ENCODE results near the gene KIF1A.

Gene KIF1A

GRCh38 chr2:240762971-240763370, 57.0 kb downstream of the KIF1A start:
- DNase-seq (ENCODE audit: low read depth): no peak

DNA sequence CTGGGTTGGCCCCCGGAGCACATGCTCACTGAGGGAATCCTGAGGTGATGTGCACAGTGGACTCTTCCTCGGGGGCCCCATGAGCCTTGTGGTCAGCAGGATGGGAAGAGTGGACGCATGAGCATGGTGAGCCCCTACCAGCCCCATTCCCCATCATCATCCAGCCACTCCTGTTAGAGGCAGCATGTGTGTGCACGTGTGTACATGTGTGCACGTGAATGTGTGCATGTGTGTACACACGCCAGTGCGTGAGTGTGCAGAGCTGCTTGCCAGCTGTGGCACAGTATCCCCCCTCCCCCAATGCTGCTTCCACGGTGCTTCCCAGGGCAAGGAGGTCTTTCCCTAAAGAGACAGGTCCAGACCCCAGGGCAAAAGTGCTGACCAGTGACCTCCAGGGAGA, 57.8 kb downstream of the KIF1A start:
- DNase-seq (ENCODE audit: low read depth): no peak

DNA sequence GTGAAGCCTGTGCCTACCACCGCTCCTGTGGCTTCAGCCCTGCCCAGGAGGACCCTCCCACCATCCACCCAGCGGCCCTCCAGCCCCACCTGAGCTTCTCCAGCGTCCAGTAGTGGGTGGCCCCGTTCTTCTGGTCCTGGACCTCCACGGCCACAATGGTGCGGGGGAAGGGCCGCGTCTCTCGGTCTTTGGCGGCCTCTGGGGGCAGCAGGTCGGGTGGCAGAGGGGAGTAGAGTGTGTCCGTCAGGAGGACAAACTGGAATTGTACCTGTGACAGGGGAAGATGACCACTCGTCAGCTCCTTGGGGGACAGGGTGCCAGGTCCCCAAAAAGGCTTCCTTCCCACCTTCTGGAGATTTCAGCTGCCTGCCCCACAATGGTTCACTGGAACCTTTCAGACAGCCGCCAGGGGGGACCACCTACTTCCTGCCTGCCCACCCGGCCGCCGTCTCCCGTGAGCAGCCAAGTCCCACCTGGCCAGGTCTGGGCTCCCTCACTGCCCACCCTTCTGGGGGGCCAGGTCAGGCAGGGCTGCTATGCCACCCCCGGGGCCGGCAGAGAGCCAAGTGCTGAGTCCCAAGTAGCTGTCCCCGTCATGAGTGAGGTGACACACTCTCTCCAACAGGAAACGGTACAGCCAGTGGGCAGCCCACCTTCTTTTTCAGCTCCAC, 59.3 kb downstream of the KIF1A start:
- DNase-seq (ENCODE audit: low read depth): no peak

DNA sequence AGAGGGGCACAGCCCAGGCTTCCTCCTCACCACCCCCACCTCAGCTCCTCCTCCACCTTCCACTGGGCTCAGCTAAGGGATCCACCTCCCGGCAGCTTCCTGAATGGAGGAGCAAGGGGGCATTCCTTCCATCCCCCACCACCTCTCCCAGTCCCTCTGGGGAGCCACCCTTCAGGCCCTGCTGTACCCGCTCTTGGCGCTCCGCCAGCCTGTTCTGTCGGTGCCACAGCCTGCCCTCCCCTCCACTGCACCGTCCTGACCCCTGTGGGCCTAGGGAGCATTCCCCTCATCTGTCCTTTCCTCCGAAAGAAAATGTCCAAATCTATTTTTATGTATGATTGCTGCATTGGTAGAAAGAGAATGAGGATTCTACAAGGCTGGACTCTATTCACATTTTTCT, 59.9 kb downstream of the KIF1A start:
- DNase-seq (ENCODE audit: low read depth): no peak

- no peak for DNase-seq (ENCODE audit: low read depth)
Observed at GRCh38 chr2:240759459-240759858, 60.6 kb downstream of the KIF1A start.

DNA sequence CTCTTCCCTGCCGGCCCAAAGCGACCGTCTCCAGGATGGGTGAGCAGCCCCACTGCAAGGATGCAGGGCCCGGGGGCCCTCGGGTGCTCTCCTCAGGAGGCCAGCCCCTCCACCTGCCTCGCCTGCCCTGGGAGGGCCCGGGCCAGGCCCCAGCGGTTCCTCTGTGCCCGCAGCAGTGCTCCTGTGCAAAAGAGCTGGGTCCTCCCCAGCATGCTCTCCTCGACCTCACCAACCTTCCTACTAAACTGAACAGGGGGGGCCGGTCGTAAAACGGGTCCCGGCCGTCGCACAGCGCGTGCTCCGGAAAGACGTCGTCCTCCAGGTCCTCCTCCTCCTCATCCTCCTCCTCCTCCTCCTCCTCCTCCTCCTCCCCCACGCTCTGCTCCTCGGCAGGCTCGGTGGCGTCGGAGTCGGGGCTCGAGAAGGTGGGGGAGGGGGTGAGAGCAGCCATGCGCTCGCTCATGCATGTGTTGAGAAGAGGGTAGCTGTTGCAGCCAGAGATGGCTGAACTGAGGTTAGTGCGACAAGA, 62.9 kb downstream of the KIF1A start:
- no peak for DNase-seq (ENCODE audit: low read depth)

- DNase-seq (ENCODE audit: low read depth): no peak
Observed at GRCh38 chr2:240752209-240752608, 67.8 kb downstream of the KIF1A start.

GRCh38 chr2:240750409-240750808, 69.6 kb downstream of the KIF1A start:
- DNase-seq (ENCODE audit: low read depth): no peak

DNA sequence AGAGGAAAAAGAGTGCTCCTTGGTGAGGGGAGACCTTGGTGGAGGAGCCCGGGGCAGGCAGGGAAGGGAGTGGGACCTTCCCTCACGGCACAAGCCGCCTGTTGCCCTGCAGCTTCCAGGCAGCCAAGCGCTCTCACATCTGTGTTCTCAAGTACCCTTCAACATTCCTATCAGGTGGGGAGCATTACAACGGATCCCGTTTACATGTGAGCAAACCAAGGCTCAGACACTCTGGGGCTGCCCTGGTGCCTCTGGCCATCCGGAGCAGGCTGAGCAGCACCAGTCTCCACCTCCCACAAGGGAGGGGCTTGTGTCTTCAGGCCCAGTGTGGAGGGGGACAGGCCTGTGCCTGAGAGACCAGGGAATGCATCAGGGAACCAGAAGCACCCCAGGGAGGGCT, 70.5 kb downstream of the KIF1A start:
- no peak for DNase-seq (ENCODE audit: low read depth)

GRCh38 chr2:240747256-240747655, 72.8 kb downstream of the KIF1A start:
- no peak for DNase-seq (ENCODE audit: low read depth)

- DNase-seq (ENCODE audit: low read depth): no peak
Observed at GRCh38 chr2:240746671-240747070, 73.3 kb downstream of the KIF1A start.

DNA sequence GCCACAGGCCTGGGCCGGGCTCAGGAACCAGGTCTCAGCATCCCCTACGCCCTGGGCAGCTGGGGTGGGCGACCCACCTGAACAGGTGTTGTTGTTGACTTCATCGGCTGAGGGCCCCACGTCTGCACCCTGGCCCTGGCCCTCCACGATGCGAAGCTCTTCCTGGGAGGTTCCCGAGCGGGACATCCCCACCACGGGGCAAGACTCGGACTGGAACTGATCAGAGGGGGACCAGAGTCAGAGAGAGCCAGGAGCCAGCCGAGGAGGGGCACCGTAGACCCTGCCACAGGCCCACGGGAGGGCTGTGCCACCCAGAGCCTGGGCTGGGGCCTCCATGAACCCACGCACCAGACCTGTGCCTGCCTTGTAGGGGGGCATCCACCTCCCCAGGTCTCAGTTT, 74.1 kb downstream of the KIF1A start:
- DNase-seq (ENCODE audit: low read depth): no peak

GRCh38 chr2:240745456-240745855, 74.6 kb downstream of the KIF1A start:
- no peak for DNase-seq (ENCODE audit: low read depth)

DNA sequence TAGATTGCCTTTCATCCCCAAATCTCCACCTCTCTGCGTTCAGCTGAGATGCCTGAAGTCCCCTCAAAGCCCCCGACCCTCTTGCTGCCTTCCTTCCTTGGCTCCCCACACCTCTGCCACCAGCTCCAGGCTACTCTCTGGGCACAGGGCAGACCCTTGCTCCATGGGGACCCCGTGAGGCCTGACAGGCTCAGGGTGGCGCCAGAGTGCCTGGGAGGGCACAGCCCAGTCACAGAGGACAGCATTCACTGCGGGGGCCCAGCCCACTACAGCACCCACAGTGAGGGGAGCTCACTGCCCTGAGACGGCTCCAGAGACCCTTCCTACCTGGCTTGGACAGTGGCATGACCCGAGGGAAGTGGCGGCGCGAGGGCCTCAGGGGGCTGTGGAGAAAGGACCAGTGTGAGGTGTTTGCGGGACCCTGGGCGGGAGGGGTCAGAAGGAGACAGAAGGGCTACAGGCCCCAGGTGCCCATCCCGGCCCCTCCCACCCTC, 77.4 kb downstream of the KIF1A start:
- no peak for DNase-seq (ENCODE audit: low read depth)

- DNase-seq (ENCODE audit: low read depth): no peak
Observed at GRCh38 chr2:240741091-240741490, 78.9 kb downstream of the KIF1A start.

GRCh38 chr2:240739797-240740196, 80.2 kb downstream of the KIF1A start:
- DNase-seq (ENCODE audit: low read depth): no peak

- no peak for DNase-seq (ENCODE audit: low read depth)
Observed at GRCh38 chr2:240737958-240738357, 82.1 kb downstream of the KIF1A start.

- no peak for DNase-seq (ENCODE audit: low read depth)
Observed at GRCh38 chr2:240737512-240737911, 82.5 kb downstream of the KIF1A start.

DNA sequence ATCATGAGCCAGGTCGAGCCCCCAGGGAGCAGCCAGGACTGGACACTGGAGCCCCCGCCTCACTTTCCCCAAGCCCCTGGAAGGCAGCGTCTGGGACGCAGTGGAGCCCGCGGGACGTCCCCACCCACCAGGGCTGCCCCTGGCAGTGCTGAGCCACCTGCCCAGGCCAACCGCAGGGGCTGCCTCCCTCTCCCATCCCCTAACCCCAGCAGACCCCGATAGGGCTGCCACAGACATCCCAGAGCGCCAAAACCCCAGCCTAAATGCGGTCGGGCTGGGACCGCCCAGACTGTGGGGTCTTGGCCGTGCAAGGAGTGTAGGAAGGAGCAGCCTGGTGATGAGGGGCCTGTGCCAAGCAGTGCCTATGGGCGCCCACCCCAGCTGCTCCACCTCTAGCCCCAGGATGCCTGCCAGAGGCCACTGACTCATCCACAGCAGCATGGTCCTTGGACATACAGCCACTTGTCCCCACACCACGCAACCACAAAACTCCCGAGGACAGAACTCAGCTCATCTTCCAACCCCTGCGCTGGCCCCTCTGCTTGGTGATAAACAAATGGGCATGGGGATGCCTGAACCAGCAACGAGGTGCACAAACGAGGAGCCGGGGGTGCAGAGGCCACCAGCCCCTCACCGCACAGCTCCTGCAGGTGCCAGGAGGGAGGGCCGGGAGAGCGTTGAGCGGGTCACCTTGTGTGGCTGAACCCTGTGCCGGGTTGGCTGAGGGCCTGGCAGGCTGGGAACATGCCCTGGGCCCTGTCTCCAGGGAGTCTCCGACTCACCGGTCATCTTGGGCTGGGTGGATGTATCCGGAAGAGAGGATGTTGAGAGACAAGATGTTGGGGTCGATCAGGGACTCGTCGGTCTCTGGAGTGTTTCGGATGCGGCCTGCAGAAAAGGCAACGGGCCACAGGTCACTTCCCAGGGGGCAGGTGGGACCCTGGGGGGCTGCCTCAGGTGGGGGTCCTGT, 83.5 kb downstream of the KIF1A start:
- no peak for DNase-seq (ENCODE audit: low read depth)

- no peak for DNase-seq (ENCODE audit: low read depth)
Observed at GRCh38 chr2:240735476-240735875, 84.5 kb downstream of the KIF1A start.

DNA sequence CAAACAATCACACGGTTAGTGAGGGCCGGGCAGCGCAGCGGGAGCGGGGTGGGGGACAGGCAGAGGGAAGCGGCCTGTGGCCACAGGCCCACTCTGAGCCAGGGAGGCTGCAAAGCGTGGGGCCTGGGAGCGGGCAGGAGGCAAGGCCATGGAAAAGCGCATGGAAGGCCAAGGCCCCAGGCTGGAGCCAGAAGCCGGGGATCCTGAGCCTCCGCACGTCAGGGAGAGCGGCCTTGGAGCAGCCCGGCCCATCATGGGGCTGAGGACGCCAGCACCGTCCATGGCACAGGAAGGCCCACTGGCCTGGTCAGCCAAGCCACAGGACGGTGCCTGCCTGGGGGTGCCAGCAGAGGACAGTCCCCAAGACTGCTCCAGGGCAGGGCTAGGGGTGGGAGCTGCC, 85.3 kb downstream of the KIF1A start:
- no peak for DNase-seq (ENCODE audit: low read depth)

DNA sequence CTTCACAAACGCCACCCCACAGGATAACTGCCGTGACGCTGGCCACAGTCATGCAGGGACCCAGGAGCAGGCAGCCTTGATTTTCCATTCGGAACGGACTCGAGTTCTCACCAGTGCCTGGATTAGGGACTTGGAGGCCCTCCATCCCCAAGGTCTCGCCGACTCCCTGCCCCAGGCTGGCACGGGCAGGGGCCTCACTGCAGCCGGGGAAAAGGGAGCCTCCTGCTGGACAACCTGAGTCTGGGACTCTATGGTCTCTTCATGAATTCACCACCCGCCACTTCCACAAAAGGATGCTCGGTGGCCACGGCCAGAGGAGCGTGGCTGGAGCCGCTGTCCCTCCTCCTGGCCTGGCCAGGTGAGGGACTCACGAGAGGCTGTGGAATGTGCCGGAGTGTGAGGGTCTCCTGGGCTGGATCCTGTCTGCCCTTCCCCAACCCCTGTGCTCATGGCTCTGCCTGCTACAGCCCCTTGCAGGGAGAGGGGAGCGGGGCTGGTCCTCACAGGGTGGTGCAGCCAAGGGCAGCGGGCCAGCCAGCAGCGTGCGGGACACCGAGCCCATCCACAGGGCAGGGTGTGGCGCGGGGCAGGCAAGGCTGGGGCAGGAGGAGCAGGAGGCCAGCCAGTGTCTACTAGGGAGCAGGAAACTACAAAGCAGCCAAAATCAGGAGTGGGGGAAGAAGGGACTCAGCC, 86.1 kb downstream of the KIF1A start:
- no peak for DNase-seq (ENCODE audit: low read depth)

All from amniotic epithelial cell (primary cell).